Neural cell (in vitro differentiated cells): ENCODE measurements around the gene CERS3.

Experiments
- CTCF ChIP-seq: fragments of 450-650 bp; IDR thresholded peaks from 2 replicates; pipeline ENCODE4 v1.5.1; 2014; ENCODE audit warnings: antibody characterized with exemption, mild to moderate bottlenecking, moderate library complexity; ENCODE audit not compliant: poor library complexity, severe bottlenecking
- EZH2 ChIP-seq: fragments of 200-600, 300-800 bp; shearing (Covaris generic), sonication (generic); IDR thresholded peaks from 2 replicates; pipeline ENCODE4 v1.6.1; 2014; ENCODE audit warnings: antibody characterized with exemption, low read length, borderline replicate concordance, mild to moderate bottlenecking; ENCODE audit not compliant: insufficient read depth, poor library complexity, severe bottlenecking
- TAF1 ChIP-seq: IDR thresholded peaks from 2 replicates; pipeline ENCODE4 v1.6.1; 2012; ENCODE audit warnings: low read depth

- TF ChIP-seq TAF1, result no peak
- no peak for TF ChIP-seq CTCF
- TF ChIP-seq EZH2, result no peak
These were observed 98.3 kb downstream of the CERS3 start for GRCh38 chr15:100430411-100430810.
